Suprapubic skin (tissue), 3 donors: ENCODE data around the gene TSKU.

ENCODE experiments used
- POLR2A ChIP-seq, 2 donors: fragments of 450-650 bp; IDR thresholded peaks; one replicate each; pipeline ENCODE4 v1.6.1; 2017; ENCODE audit warnings: antibody characterized with exemption in 2 of 2, mild to moderate bottlenecking in 2 of 2, moderate library complexity in 2 of 2
- TF ChIP-seq, protein P1 (sequence below), 2 donors: fragments of 200-600 bp in 1 of 2; fragments of 450-650 bp in 1 of 2; sonication (generic) in 1 of 2; IDR thresholded peaks; one replicate each; pipeline ENCODE4 v1.5.1; 2016 to 2019; ENCODE audit warnings: antibody characterized with exemption in 2 of 2, mild to moderate bottlenecking in 1 of 2, moderate library complexity in 1 of 2

DNA sequence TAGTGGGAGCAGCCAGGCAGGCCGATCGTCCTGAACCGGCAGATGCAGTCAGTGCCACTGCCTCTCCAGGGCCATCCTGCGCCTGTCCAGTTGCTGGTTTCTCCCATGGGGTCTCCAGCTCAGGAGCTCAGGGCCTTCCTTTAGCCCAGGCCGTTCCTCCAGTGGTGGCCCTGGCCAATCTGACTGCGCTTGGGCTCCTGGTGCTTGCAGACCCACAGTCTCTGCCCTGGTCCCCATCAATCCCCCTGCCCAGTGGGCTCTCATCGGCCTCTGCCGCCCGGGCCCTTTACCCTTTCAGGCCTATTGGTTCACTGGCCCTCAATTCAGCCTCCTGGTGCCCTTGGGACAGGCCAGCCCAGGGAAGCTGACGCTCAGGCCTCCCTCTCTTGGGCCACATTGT lies 29.2 kb upstream of the TSKU start:
- TF ChIP-seq, protein P1, sequence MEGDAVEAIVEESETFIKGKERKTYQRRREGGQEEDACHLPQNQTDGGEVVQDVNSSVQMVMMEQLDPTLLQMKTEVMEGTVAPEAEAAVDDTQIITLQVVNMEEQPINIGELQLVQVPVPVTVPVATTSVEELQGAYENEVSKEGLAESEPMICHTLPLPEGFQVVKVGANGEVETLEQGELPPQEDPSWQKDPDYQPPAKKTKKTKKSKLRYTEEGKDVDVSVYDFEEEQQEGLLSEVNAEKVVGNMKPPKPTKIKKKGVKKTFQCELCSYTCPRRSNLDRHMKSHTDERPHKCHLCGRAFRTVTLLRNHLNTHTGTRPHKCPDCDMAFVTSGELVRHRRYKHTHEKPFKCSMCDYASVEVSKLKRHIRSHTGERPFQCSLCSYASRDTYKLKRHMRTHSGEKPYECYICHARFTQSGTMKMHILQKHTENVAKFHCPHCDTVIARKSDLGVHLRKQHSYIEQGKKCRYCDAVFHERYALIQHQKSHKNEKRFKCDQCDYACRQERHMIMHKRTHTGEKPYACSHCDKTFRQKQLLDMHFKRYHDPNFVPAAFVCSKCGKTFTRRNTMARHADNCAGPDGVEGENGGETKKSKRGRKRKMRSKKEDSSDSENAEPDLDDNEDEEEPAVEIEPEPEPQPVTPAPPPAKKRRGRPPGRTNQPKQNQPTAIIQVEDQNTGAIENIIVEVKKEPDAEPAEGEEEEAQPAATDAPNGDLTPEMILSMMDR (IDR thresholded peaks at IDR 0.05), result no peak
- TF ChIP-seq POLR2A (IDR thresholded peaks at IDR 0.05), result no peak
